HFF-Myc (cell line): Measurements from ENCODE around the gene KY.
A peak's percentile ranks its signal among the peaks of the same experiment; 100 is the strongest.

Experiments used
- DNase-seq: peaks from one replicate; pipeline ENCODE4 v3.0.0-alpha.2; 2011; ENCODE audit warnings: low read depth; ENCODE audit errors: extremely low read depth
- H3K4me3 ChIP-seq: replicated peaks from 2 replicates; pipeline ENCODE4 v1.5.1; 2011; ENCODE audit warnings: low read depth, mild to moderate bottlenecking, control low read depth, low read length
- CTCF ChIP-seq: IDR thresholded peaks from 2 replicates; pipeline ENCODE4 v1.5.1; 2012; ENCODE audit warnings: mild to moderate bottlenecking, low read depth, low read length, control low read depth; ENCODE audit errors: missing control alignments

The KY gene

GRCh38 chr3:134655706-134656105, 4.9 kb upstream of the KY start:
- no peak for DNase-seq
- no peak overlapping the region for H3K4me3 ChIP-seq
- TF ChIP-seq CTCF = no peak

- no peak for DNase-seq
- no peak for TF ChIP-seq CTCF
- no peak overlapping the region for H3K4me3 ChIP-seq
Measured at GRCh38 chr3:134654031-134654430, 3.2 kb upstream of the KY start.

DNA sequence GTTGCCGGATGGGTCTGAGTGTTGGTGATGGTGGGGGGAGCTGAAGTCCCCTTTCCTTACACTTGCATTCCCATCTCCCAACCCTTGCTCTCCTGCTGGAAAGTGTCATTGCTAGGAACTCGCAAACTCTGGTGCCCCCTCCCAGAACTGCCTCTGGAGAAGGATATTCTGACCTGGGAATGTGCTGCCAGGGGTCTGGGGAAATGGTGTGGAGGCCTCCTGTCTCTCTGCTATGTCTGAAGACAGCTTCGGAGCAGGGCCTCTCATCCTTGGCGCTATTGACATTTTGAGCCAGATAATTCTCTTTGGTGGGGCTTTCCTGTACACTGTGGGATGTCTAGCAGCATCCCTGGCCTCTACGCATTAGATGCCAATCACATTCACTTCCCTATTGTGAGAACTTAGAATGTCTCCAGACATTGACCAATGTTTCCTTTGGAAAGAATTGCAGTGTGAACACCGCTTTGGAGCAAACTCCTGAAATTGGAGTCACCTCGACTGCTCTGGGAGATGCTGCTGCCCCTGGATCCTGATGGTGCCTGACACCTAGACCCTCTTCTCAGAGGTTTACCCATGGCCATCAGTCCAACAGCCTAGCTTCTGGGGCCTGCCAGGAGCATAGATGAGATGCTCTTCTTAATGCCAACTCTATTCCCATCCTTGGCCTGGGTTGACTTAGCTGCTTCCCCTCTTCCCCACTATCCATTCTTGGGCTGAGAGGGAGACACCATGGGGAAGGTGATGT, 2.2 kb upstream of the KY start:
- H3K4me3 ChIP-seq = no peak overlapping the region
- no peak for DNase-seq
- no peak for TF ChIP-seq CTCF

GRCh38 chr3:134652409-134652831, 1.6 kb upstream of the KY start:
- no peak overlapping the region for H3K4me3 ChIP-seq
- DNase-seq = no peak
- TF ChIP-seq CTCF = no peak

DNA sequence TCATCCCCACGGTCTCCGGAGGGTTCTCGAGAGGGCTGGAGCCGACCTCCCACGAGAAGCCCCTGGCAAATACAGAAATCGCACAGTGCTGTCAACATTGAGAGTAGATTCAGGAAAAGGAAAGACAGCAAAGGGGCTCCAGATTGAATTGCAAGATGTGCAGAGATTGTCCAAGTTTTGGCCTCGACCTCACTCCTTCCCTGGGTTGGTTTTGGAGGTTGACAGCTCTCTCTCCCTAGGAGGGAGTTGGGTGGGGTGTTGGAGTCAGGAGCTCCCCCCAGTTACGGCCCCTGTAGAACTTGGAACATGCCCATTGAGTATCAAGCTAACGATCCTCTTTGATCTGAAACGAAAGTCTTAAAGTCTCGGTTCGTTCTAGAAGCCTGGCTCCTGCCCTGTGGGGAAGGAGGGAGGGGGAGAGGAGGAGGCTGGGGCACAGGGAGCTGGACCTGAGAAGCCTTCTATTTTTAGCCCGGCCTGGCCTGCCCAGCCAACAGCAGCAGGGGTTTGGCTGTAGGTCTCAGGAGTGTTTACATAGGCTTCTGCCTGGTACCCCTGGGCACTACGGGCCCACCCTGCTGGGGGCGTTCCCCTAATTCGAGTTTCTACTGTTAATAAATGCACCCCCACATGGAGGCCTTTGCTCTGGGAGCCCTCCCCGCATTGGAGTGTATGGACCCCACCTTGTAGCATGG, 672 bp upstream of the KY start:
- no peak for TF ChIP-seq CTCF
- no peak for DNase-seq
- H3K4me3 ChIP-seq = peak overlapping the region; percentile 27

GRCh38 chr3:134649106-134649705, 1.6 kb downstream of the KY start:
- H3K4me3 ChIP-seq = no peak overlapping the region
- no peak for TF ChIP-seq CTCF
- no peak for DNase-seq
